Mesothelial cell of epicardium (in vitro differentiated cells): ENCODE measurements around the gene ATP9A. TPM values are rescaled to one million over a fixed set of nuclear protein-coding genes. Genes with fewer than 3 reads are reported as not detected.
"Not testable (repeated sequence)": the region's sequence is repeated elsewhere in the genome, so short reads cannot be mapped to it uniquely, and the experiment has no call there.

Experiments
- DNase-seq, 2 experiments: peaks; one replicate each; pipeline ENCODE4 v3.0.0; 2021; ENCODE audit warnings: low spot score in 2 of 2; ENCODE audit not compliant: unreplicated experiment in 2 of 2
- H3K27ac Mint-ChIP-seq: 2 replicates; pipeline ENCODE4 v1.8.0; 2021; ENCODE audit warnings: mixed read lengths
- H3K27me3 Mint-ChIP-seq: 2 replicates; pipeline ENCODE4 v1.8.0; 2021; ENCODE audit warnings: low read depth, mixed read lengths
- H3K36me3 Mint-ChIP-seq: 2 replicates; pipeline ENCODE4 v1.8.0; 2021; ENCODE audit warnings: mixed read lengths
- H3K4me1 Mint-ChIP-seq: 2 replicates; pipeline ENCODE4 v1.8.0; 2021; ENCODE audit warnings: mixed read lengths
- H3K4me3 Mint-ChIP-seq: 2 replicates; pipeline ENCODE4 v1.8.0; 2021; ENCODE audit warnings: mild to moderate bottlenecking, moderate library complexity, mixed read lengths
- H3K9me3 Mint-ChIP-seq: 2 replicates; pipeline ENCODE4 v1.8.0; 2021; ENCODE audit warnings: mixed read lengths
- CTCF ChIP-seq: fragments of 200-600 bp; sonication (generic); IDR thresholded peaks from one replicate; pipeline ENCODE4 v1.5.0; 2021; ENCODE audit warnings: antibody characterized with exemption; ENCODE audit not compliant: unreplicated experiment
- total RNA-seq: library from RNA; stranded (reverse); gene quantifications from 3 replicates; pipeline ENCODE4 v1.2.1, GENCODE V29; 2021

Gene ATP9A
- total RNA-seq, 1 donor from 2014 or later, result 80.0 TPM

DNA sequence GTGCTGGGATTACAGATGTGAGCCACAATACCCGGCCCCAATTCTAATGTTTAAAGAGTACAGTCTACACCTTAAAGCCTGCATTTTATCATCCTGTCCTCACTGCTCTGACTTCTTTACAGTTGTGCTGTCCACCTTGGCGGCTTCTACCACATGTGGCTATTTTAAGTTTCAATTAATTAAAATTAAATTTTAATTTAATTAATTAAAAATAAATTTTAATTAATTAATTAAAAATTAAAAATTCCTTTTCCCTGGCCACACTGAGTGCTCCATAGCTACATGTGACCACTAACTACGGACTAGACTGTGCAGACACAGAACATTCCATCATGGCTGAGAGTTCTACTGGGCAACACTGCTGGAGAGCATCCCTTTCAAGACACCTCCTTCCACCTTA, 27.4 kb downstream of the ATP9A start:
- Mint-ChIP-seq H3K4me1 (peaks cover 9% of the 10 kb centered on the region), H3K27ac (no peak overlapping the region), H3K9me3 (peaks cover 4% of the 10 kb centered on the region), H3K4me3 (no peak overlapping the region), H3K36me3 (peaks cover 9% of the 10 kb centered on the region), H3K27me3 (no peaks in the 10 kb centered on the region)
- TF ChIP-seq CTCF, result no peak
- DNase-seq, result no peak

DNA sequence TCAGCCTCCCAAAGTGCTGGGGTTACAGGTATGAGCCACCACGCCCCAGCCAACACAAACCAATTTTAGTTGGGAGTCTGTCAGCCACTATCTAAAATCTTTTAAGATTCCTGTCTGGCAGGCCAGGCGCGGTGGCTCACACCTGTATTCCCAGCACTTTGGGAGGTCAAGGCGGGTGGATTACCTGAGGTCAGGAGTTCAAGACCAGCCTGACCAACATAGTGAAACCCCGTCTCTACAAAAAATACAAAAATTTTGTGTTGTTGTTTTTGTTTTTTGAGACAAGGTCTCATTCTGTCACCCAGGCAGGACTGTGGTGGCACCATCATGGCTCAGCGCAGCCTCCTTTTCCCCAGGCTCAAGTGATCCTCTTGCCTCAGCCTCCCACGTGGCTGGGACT, 27.9 kb downstream of the ATP9A start:
- H3K4me3 Mint-ChIP-seq, H3K27me3 Mint-ChIP-seq, H3K9me3 Mint-ChIP-seq, H3K27ac Mint-ChIP-seq, H3K4me1 Mint-ChIP-seq, DNase-seq, H3K36me3 Mint-ChIP-seq: not testable (repeated sequence)

GRCh38 chr20:51739722-51740249, 28.4 kb downstream of the ATP9A start:
- H3K4me3 Mint-ChIP-seq, result no peak overlapping the region
- TF ChIP-seq CTCF, result no peak
- H3K36me3 Mint-ChIP-seq, result peaks cover 5% of the 10 kb centered on the region
- no peaks in the 10 kb centered on the region for H3K27me3 Mint-ChIP-seq
- H3K4me1 Mint-ChIP-seq, result peaks cover 9% of the 10 kb centered on the region
- no peak overlapping the region for H3K27ac Mint-ChIP-seq
- H3K9me3 Mint-ChIP-seq, result no peaks in the 10 kb centered on the region
- DNase-seq, result no peak

- Mint-ChIP-seq H3K27me3 (no peaks in the 10 kb centered on the region), H3K4me3 (no peak overlapping the region), H3K9me3 (no peaks in the 10 kb centered on the region), H3K36me3 (peaks cover 3% of the 10 kb centered on the region), H3K4me1 (peaks cover 6% of the 10 kb centered on the region), H3K27ac (no peak overlapping the region)
- no peak for TF ChIP-seq CTCF
- no peak for DNase-seq
Observed at GRCh38 chr20:51738877-51739447, 29.2 kb downstream of the ATP9A start.

DNA sequence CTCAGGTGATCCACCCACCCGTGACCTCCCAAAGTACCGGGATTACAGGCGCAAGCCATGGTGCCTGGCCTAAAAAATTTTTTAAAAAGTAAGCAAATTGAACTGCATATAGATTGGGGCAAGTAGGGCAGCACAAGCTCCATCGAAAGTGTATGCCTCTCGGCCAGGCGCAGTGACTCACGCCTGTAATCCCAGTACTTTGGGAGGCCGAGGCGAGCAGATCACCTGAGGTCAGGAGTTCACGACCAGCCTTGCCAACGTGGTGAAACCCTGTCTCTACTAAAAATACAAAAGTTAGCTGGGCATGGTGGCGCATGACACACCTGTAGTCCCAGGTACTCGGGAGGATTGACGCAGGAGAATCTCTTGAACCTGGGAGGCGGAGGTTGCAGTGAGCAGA, 29.9 kb downstream of the ATP9A start:
- not testable (repeated sequence) for H3K27me3 Mint-ChIP-seq, H3K9me3 Mint-ChIP-seq, H3K27ac Mint-ChIP-seq, H3K36me3 Mint-ChIP-seq, H3K4me3 Mint-ChIP-seq, DNase-seq, H3K4me1 Mint-ChIP-seq

- Mint-ChIP-seq H3K36me3 (peaks cover 3% of the 10 kb centered on the region), H3K27ac (peak overlapping the region; percentile 33), H3K9me3 (no peaks in the 10 kb centered on the region), H3K4me1 (peaks cover 6% of the 10 kb centered on the region), H3K4me3 (no peak overlapping the region), H3K27me3 (no peaks in the 10 kb centered on the region)
- TF ChIP-seq CTCF, result no peak
- DNase-seq, result no peak
Observed at GRCh38 chr20:51736947-51737346, 31.2 kb downstream of the ATP9A start.
